ENCODE measurements around the gene PTPN7.

DNA sequence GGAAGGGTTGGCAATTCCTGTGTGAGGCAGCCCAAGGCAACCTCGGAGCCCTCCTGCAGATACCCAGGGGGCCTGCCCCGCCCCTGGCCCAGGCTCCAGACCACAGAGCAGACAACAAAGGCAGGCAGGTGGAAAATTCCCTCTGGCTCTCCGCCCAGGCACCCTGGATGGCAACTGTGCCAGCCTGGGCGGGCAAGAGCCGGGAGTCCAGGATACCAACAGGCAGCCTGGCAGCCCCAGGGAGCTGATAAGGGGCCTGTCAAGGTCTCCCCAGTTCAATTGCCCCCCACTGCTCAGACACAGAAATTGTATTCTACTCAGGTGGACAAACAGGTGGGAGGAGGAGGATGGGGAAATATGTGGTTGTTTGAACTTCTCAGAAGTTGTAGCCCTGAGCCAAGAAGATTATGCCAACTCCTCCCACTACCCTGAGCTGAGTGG is 53.1 kb downstream of the PTPN7 start:
- TF ChIP-seq, protein P1, sequence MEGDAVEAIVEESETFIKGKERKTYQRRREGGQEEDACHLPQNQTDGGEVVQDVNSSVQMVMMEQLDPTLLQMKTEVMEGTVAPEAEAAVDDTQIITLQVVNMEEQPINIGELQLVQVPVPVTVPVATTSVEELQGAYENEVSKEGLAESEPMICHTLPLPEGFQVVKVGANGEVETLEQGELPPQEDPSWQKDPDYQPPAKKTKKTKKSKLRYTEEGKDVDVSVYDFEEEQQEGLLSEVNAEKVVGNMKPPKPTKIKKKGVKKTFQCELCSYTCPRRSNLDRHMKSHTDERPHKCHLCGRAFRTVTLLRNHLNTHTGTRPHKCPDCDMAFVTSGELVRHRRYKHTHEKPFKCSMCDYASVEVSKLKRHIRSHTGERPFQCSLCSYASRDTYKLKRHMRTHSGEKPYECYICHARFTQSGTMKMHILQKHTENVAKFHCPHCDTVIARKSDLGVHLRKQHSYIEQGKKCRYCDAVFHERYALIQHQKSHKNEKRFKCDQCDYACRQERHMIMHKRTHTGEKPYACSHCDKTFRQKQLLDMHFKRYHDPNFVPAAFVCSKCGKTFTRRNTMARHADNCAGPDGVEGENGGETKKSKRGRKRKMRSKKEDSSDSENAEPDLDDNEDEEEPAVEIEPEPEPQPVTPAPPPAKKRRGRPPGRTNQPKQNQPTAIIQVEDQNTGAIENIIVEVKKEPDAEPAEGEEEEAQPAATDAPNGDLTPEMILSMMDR (IDR thresholded peaks at IDR 0.05) = no peak
- TF ChIP-seq POLR2AphosphoS5 (IDR thresholded peaks at IDR 0.05; ENCODE audit: insufficient read depth in 1 of 2, low read depth in 1 of 2) = no peak
- TF ChIP-seq POLR2A (IDR thresholded peaks at IDR 0.05) = no peak
